ACHN (cell line): ENCODE results near the gene POMT2.
"Not testable (repeated sequence)": the region's sequence is repeated elsewhere in the genome, so short reads cannot be mapped to it uniquely, and the experiment has no call there.

Experiments used
- DNase-seq: peaks from one replicate; pipeline ENCODE4 v3.0.0-alpha.2; 2015
- in situ Hi-C: cut with HindIII; loops from 2 replicates; pipeline ENCODE4 v1.10.0; 2017; ENCODE audit warnings: low sequenced_read_pairs, low pct_ligation_motif_present, low pct_unique_long_range_greater_than_20kb

Gene POMT2

GRCh38 chr14:77327111-77327510 is 6.4 kb upstream of the POMT2 start:
- no peak for DNase-seq
- in situ Hi-C loops: no loop called here

GRCh38 chr14:77325746-77326094 is 5.0 kb upstream of the POMT2 start:
- in situ Hi-C loops: no loop called here
- DNase-seq: no peak

GRCh38 chr14:77324816-77325745 is 4.4 kb upstream of the POMT2 start:
- in situ Hi-C loops: no loop called here
- DNase-seq: no peak

- DNase-seq: no peak
- in situ Hi-C loops: no loop called here
Observed at GRCh38 chr14:77324289-77324688, 3.6 kb upstream of the POMT2 start.

GRCh38 chr14:77323571-77323970 is 2.9 kb upstream of the POMT2 start:
- in situ Hi-C loops: no loop called here
- no peak for DNase-seq

- DNase-seq: no peak
- in situ Hi-C loops: no loop called here
Observed at GRCh38 chr14:77322951-77323350, 2.3 kb upstream of the POMT2 start.

- in situ Hi-C loops: no loop called here
- DNase-seq: no peak
Observed at GRCh38 chr14:77322250-77322902, 1.7 kb upstream of the POMT2 start.

- in situ Hi-C loops: no loop called here
- peak; percentile 72 for DNase-seq
Observed at GRCh38 chr14:77319422-77319821, 1.3 kb downstream of the POMT2 start.

GRCh38 chr14:77318756-77319155 is 1.9 kb downstream of the POMT2 start:
- DNase-seq, in situ Hi-C loops: not testable (repeated sequence)

GRCh38 chr14:77318006-77318553 is 2.6 kb downstream of the POMT2 start:
- in situ Hi-C loops: no loop called here
- no peak for DNase-seq

GRCh38 chr14:77316872-77317301 is 3.8 kb downstream of the POMT2 start:
- in situ Hi-C loops: no loop called here
- DNase-seq: no peak

- in situ Hi-C loops: no loop called here
- no peak for DNase-seq
Observed at GRCh38 chr14:77316195-77316505, 4.5 kb downstream of the POMT2 start.

- no peak for DNase-seq
- in situ Hi-C loops: no loop called here
Observed at GRCh38 chr14:77314539-77315457, 5.9 kb downstream of the POMT2 start.

GRCh38 chr14:77314043-77314442 is 6.6 kb downstream of the POMT2 start:
- DNase-seq: peak; percentile 30
- in situ Hi-C loops: no loop called here

- in situ Hi-C loops: no loop called here
- no peak for DNase-seq
Observed at GRCh38 chr14:77313371-77313770, 7.3 kb downstream of the POMT2 start.

GRCh38 chr14:77311217-77311616 is 9.5 kb downstream of the POMT2 start:
- in situ Hi-C loops: no loop called here
- no peak for DNase-seq

- DNase-seq: no peak
- in situ Hi-C loops: no loop called here
Observed at GRCh38 chr14:77310026-77310425, 10.7 kb downstream of the POMT2 start.

GRCh38 chr14:77309131-77309530 is 11.6 kb downstream of the POMT2 start:
- DNase-seq: no peak
- in situ Hi-C loops: no loop called here
